ENCODE measurements around the gene PLIN1. TPM values are rescaled to one million over a fixed set of nuclear protein-coding genes. Genes with fewer than 3 reads are reported as not detected.
A peak's percentile ranks its signal among the peaks of the same experiment; 100 is the strongest.

PLIN1 gene
- total RNA-seq, 2 experiments from 2014 or later = 0.50 to 1.1 TPM

GRCh38 chr15:89654847-89655805, 24.0 kb downstream of the PLIN1 start, which contains the start of gene KIF7:
Gene KIF7 (minus strand): TSS chr15:89655467. CDS start chr15:89652930, 2,537 bp downstream.
- peak within 1 kb of the TSS; percentile 73 for H3K27ac Mint-ChIP-seq
- peaks cover 3% of the 10 kb centered on the region for H3K36me3 Mint-ChIP-seq (ENCODE audit: low read depth)
- ATAC-seq = peak; percentile 75
- POLR2A ChIA-PET = interaction anchor here (0.6 kb wide), 1 partner anchor 1652 kb away, joined by 3 read pairs; no protein-coding TSS in a partner anchor
- H3K4me3 Mint-ChIP-seq = peak within 1 kb of the TSS; percentile 73
- peaks cover 18% of the 10 kb centered on the region for H3K4me1 Mint-ChIP-seq (ENCODE audit: low read depth)
- intact Hi-C loops (cut with micrococcal nuclease) = no loop called here
- H3K9me3 Mint-ChIP-seq = no peaks in the 10 kb centered on the region
- no peak for TF ChIP-seq CTCF (IDR thresholded peaks at IDR 0.05)
- peaks cover 30% of the 10 kb centered on the region for H3K27me3 Mint-ChIP-seq
- peak; percentile 41 for DNase-seq
- CTCF ChIA-PET = no interaction called here

DNA sequence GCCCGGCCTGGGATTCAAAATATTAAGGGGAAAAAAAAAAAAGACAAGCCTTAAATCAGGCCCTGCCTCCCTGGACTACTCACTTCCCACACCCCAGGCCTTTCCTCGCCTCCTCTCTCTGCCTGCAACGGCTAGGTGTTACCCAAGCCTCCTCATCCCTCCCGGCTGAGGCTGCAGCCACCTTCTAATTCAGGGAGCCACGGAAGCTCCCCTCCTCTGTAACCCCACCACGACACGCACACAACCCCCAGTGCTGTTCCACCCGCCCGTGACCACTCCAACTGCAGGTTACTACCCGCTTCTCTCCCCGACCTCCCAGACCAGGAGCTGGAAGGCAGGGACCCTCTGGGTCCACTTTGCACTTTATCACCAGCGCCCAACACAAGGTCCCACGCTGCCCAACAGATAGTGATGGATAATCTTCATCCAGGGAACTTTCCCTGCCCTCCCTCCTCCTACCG, 24.8 kb downstream of the PLIN1 start:
- no peak for TF ChIP-seq CTCF (IDR thresholded peaks at IDR 0.05)
- Mint-ChIP-seq H3K36me3 (ENCODE audit: low read depth) (peaks cover 3% of the 10 kb centered on the region), H3K9me3 (no peaks in the 10 kb centered on the region), H3K4me1 (ENCODE audit: low read depth) (peaks cover 18% of the 10 kb centered on the region), H3K4me3 (peak overlapping the region; percentile 73), H3K27me3 (peaks cover 30% of the 10 kb centered on the region), H3K27ac (no peak overlapping the region)
- ChIA-PET CTCF (no interaction called here), POLR2A (interaction anchor here (0.6 kb wide), 1 partner anchor 1651 kb away, joined by 3 read pairs; no protein-coding TSS in a partner anchor)
- DNase-seq (no peak), ATAC-seq (no peak)
- intact Hi-C loops (cut with micrococcal nuclease) = no loop called here

DNA sequence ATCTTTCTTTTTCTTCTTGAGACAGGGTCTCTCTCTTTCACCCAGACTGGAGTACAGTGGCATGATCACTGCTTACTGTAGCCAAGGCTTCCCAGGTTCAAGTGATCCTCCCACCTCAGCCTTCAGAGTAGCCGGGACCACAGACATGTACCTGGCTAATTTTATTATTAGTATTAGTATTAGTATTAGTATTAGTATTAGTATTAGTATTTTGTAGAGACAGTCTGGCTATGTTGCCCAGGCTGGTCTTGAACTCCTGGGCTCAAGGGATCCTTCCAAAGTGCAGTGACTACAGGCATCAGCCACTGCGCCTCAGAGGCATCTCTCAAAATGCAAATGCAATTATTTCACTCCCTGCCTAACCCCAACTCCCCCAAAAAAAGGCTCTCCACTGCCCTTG, 25.6 kb downstream of the PLIN1 start:
- H3K9me3 Mint-ChIP-seq = no peaks in the 10 kb centered on the region
- H3K36me3 Mint-ChIP-seq (ENCODE audit: low read depth) = peaks cover 3% of the 10 kb centered on the region
- DNase-seq (no peak), ATAC-seq (no peak)
- POLR2A ChIA-PET = no interaction called here
- no peak for TF ChIP-seq CTCF (IDR thresholded peaks at IDR 0.05)
- no peak overlapping the region for H3K27ac Mint-ChIP-seq
- no peak overlapping the region for H3K4me3 Mint-ChIP-seq
- CTCF ChIA-PET = no interaction called here
- intact Hi-C loops (cut with micrococcal nuclease) = no loop called here
- peaks cover 24% of the 10 kb centered on the region for H3K27me3 Mint-ChIP-seq
- peaks cover 16% of the 10 kb centered on the region for H3K4me1 Mint-ChIP-seq (ENCODE audit: low read depth)

GRCh38 chr15:89652666-89653065, 26.5 kb downstream of the PLIN1 start:
- H3K27ac Mint-ChIP-seq = no peak overlapping the region
- no peak for TF ChIP-seq CTCF (IDR thresholded peaks at IDR 0.05)
- intact Hi-C loops (cut with micrococcal nuclease) = no loop called here
- no peak overlapping the region for H3K4me3 Mint-ChIP-seq
- POLR2A ChIA-PET = interaction anchor here (0.7 kb wide), 1 partner anchor 320 kb away, joined by 3 read pairs; no protein-coding TSS in a partner anchor
- peaks cover 23% of the 10 kb centered on the region for H3K27me3 Mint-ChIP-seq
- ATAC-seq (no peak), DNase-seq (no peak)
- H3K9me3 Mint-ChIP-seq = no peaks in the 10 kb centered on the region
- CTCF ChIA-PET = no interaction called here
- H3K4me1 Mint-ChIP-seq (ENCODE audit: low read depth) = peaks cover 16% of the 10 kb centered on the region
- H3K36me3 Mint-ChIP-seq (ENCODE audit: low read depth) = peaks cover 3% of the 10 kb centered on the region

GRCh38 chr15:89652131-89652530, 27.0 kb downstream of the PLIN1 start:
- peaks cover 4% of the 10 kb centered on the region for H3K36me3 Mint-ChIP-seq (ENCODE audit: low read depth)
- no peaks in the 10 kb centered on the region for H3K9me3 Mint-ChIP-seq
- no peak overlapping the region for H3K27ac Mint-ChIP-seq
- peaks cover 16% of the 10 kb centered on the region for H3K4me1 Mint-ChIP-seq (ENCODE audit: low read depth)
- POLR2A ChIA-PET = no interaction called here
- DNase-seq (no peak), ATAC-seq (no peak)
- H3K27me3 Mint-ChIP-seq = peaks cover 21% of the 10 kb centered on the region
- no peak for TF ChIP-seq CTCF (IDR thresholded peaks at IDR 0.05)
- CTCF ChIA-PET = no interaction called here
- H3K4me3 Mint-ChIP-seq = no peak overlapping the region
- intact Hi-C loops (cut with micrococcal nuclease) = no loop called here

All from activated CD8-positive, alpha-beta T cell treated with anti-CD3 and anti-CD28 coated beads for 36 hours (primary cell).